HCT116 (cell line): Measurements from ENCODE around the gene DNAL4. TPM values are rescaled to one million over a fixed set of nuclear protein-coding genes. Genes with fewer than 3 reads are reported as not detected.

Source experiments
- ATAC-seq: fragments of 200-7000 bp; cut with Tn5 transposase; 2 replicates; pipeline ENCODE4 v1.9.1; 2020; ENCODE audit warnings: mild to moderate bottlenecking, moderate library complexity
- BruUV-seq: library from RNA; stranded (reverse); fragments of 400-500 nt; replicated peaks from 2 replicates; lab custom pipeline; 2021; lab: Mats Ljungman, UMichigan
- CTCF ChIA-PET: fragments of 300-600 bp; sonication (Branson Sonifier 250); formaldehyde crosslinking; loops from one replicate; lab custom pipeline; 2021; ENCODE audit warnings: antibody characterized with exemption; lab: Charles Lee
- POLR2A ChIA-PET: fragments of 300-600, 350-600 bp; sonication (Branson Sonifier 250); formaldehyde crosslinking; loops from one replicate; lab custom pipeline; 2021; ENCODE audit warnings: antibody characterized with exemption; lab: Charles Lee
- RAD21 ChIA-PET, 2 experiments: fragments of 300-600 bp; sonication (Branson Sonifier 250); formaldehyde crosslinking; loops; one replicate each; lab custom pipeline; 2023; ENCODE audit warnings: low total read pairs in 2 of 2; ENCODE audit not compliant: uncharacterized antibody in 2 of 2, unreplicated experiment in 2 of 2, low non-redundant PET in 1 of 2; lab: Charles Lee
- DNase-seq: peaks from one replicate; pipeline ENCODE4 v3.0.0-alpha.2; 2010; ENCODE audit warnings: low read depth, low spot score
- H2AFZ ChIP-seq: fragments of 200-600 bp; shearing (Covaris generic), sonication (generic); 2 replicates; pipeline ENCODE4 v1.6.1; 2017; ENCODE audit warnings: low read depth, mixed run types, mixed read lengths, antibody characterized with exemption, low read length; ENCODE audit not compliant: poor library complexity, severe bottlenecking
- H3K27ac ChIP-seq: 2 replicates; pipeline ENCODE4 v1.5.1; 2012; ENCODE audit warnings: low read depth, low read length
- H3K27me3 ChIP-seq: fragments of 200-600 bp; sonication (generic); 2 replicates; pipeline ENCODE4 v1.6.1; 2016; ENCODE audit warnings: mixed run types, low read length, mixed read lengths; ENCODE audit not compliant: insufficient read depth
- H3K36me3 ChIP-seq, 2 experiments: fragments of 200-500 bp in 1 of 2; fragments of 200-600 bp in 1 of 2; sonication (Bioruptor generic) in 1 of 2; sonication (generic) in 1 of 2; 2 replicates each; pipeline versions ENCODE4 v1.5.1 to v1.6.1; 2014 to 2016; ENCODE audit warnings: low read length in 2 of 2, inconsistent platforms in 1 of 2, mixed read lengths in 1 of 2, mixed run types in 1 of 2; ENCODE audit not compliant: insufficient read depth in 2 of 2, control insufficient read depth in 1 of 2
- H3K4me1 ChIP-seq, 2 experiments: fragments of 200-600 bp in 1 of 2; sonication (generic) in 1 of 2; 2 replicates each; pipeline versions ENCODE4 v1.5.1 to v1.6.1; 2012 to 2017; ENCODE audit warnings: low read length in 2 of 2, inconsistent platforms in 1 of 2, mild to moderate bottlenecking in 1 of 2, mixed read lengths in 1 of 2, mixed run types in 1 of 2, moderate library complexity in 1 of 2; ENCODE audit not compliant: insufficient read depth in 2 of 2, control insufficient read depth in 1 of 2
- H3K4me2 ChIP-seq: fragments of 200-600 bp; sonication (generic); 2 replicates; pipeline ENCODE4 v1.6.1; 2017; ENCODE audit warnings: mixed run types, low read length, mixed read lengths
- H3K4me3 ChIP-seq, 2 experiments: fragments of 200-600 bp in 1 of 2; sonication (generic) in 1 of 2; replicated peaks in 1 of 2; 2 replicates each; pipeline ENCODE4 v1.5.1; 2011 to 2016; ENCODE audit warnings: low read length in 2 of 2, control low read depth in 1 of 2, low read depth in 1 of 2, mild to moderate bottlenecking in 1 of 2, mixed read lengths in 1 of 2, mixed run types in 1 of 2
- H3K79me2 ChIP-seq: fragments of 200-600 bp; sonication (generic); 2 replicates; pipeline ENCODE4 v1.6.1; 2017; ENCODE audit warnings: mild to moderate bottlenecking, mixed run types, low read length, moderate library complexity, mixed read lengths; ENCODE audit not compliant: insufficient read depth
- H3K9ac ChIP-seq: fragments of 200-600 bp; sonication (generic); 2 replicates; pipeline ENCODE4 v1.6.1; 2016; ENCODE audit warnings: low read length, mixed read lengths
- H3K9me2 ChIP-seq: fragments of 200-600 bp; sonication (generic), shearing (Covaris generic); 2 replicates; pipeline ENCODE4 v1.6.1; 2017; ENCODE audit warnings: mixed run types, mild to moderate bottlenecking, moderate library complexity; ENCODE audit not compliant: insufficient read depth
- H3K9me3 ChIP-seq, 2 experiments: fragments of 200-500 bp in 1 of 2; fragments of 200-600 bp in 1 of 2; sonication (Bioruptor generic) in 1 of 2; sonication (generic) in 1 of 2; 2 replicates each; pipeline ENCODE4 v1.6.1; 2014 to 2017; ENCODE audit warnings: low read length in 2 of 2, mixed read lengths in 2 of 2, inconsistent platforms in 1 of 2, low read depth in 1 of 2, mild to moderate bottlenecking in 1 of 2, mixed run types in 1 of 2, moderate library complexity in 1 of 2; ENCODE audit not compliant: control insufficient read depth in 1 of 2, insufficient read depth in 1 of 2
- H4K20me1 ChIP-seq: fragments of 200-600 bp; sonication (generic), shearing (Covaris generic); 2 replicates; pipeline ENCODE4 v1.6.1; 2017; ENCODE audit warnings: mixed run types, mild to moderate bottlenecking, moderate library complexity; ENCODE audit not compliant: insufficient read depth
- CTCF ChIP-seq, 3 experiments: fragments of 200-600 bp in 1 of 3; sonication (generic) in 1 of 3; IDR thresholded peaks in 2 of 3; conservative IDR thresholded peaks in 1 of 3; 2 replicates each; pipeline ENCODE4 v1.5.1; 2012 to 2017; ENCODE audit warnings: low read depth in 2 of 3, low read length in 2 of 3, antibody characterized with exemption in 1 of 3, borderline replicate concordance in 1 of 3, control low read depth in 1 of 3, mild to moderate bottlenecking in 1 of 3, mixed read lengths in 1 of 3, mixed run types in 1 of 3, moderate library complexity in 1 of 3; ENCODE audit not compliant: insufficient read depth in 1 of 3
- EZH2 ChIP-seq: fragments of 200-600 bp; sonication (generic); IDR thresholded peaks from 2 replicates; pipeline ENCODE4 v1.6.1; 2017; ENCODE audit warnings: antibody characterized with exemption, mixed run types
- POLR2AphosphoS5 ChIP-seq: IDR thresholded peaks from 2 replicates; pipeline ENCODE4 v1.6.1; 2011; ENCODE audit warnings: mild to moderate bottlenecking, low read depth, low read length, moderate library complexity
- RAD21 ChIP-seq: IDR thresholded peaks from 2 replicates; pipeline ENCODE4 v1.6.1; 2012; ENCODE audit warnings: low read depth, mild to moderate bottlenecking
- SP1 ChIP-seq: IDR thresholded peaks from 2 replicates; pipeline ENCODE4 v1.6.1; 2012; ENCODE audit warnings: low read depth
- SRF ChIP-seq: IDR thresholded peaks from 2 replicates; pipeline ENCODE4 v1.6.1; 2012; ENCODE audit warnings: low read depth
- TCF7L2 ChIP-seq: IDR thresholded peaks from 2 replicates; pipeline ENCODE4 v1.7.0; 2011; ENCODE audit warnings: borderline replicate concordance, inconsistent platforms; ENCODE audit not compliant: insufficient read depth, insufficient read length; ENCODE audit errors: extremely low read depth
- YY1 ChIP-seq: IDR thresholded peaks from 2 replicates; pipeline ENCODE4 v1.6.1; 2011; ENCODE audit warnings: low read length, low read depth, moderate library complexity, mild to moderate bottlenecking; ENCODE audit not compliant: insufficient replicate concordance; ENCODE audit errors: extremely low read depth
- ZFX ChIP-seq: fragments of 450-650 bp; IDR thresholded peaks from 2 replicates; pipeline ENCODE4 v1.6.1; 2017
- ZNF274 ChIP-seq: fragments of 200-500 bp; sonication (Bioruptor generic); IDR thresholded peaks from 2 replicates; pipeline ENCODE4 v1.6.1; 2014; ENCODE audit warnings: mild to moderate bottlenecking, low read depth, low read length, inconsistent platforms
- intact Hi-C: fragments of 100-400 bp; cut with micrococcal nuclease; formaldehyde crosslinking; loops from 2 replicates; pipeline ENCODE4 v1.10.0; 2022
- total RNA-seq: library from RNA; stranded (reverse); gene quantifications from one replicate; pipeline ENCODE4 v1.2.1, GENCODE V29; 2021; ENCODE audit not compliant: unreplicated experiment
- TF ChIP-seq, protein P1 (sequence below): IDR thresholded peaks from 2 replicates; pipeline ENCODE4 v1.6.1; 2011; ENCODE audit warnings: mild to moderate bottlenecking, low read length, moderate library complexity; ENCODE audit not compliant: insufficient replicate concordance; ENCODE audit errors: extremely low read depth

DNAL4 gene
- total RNA-seq, 1 experiment from 2014 or later = 18.3 TPM

GRCh38 chr22:38835888-38836301, 42.0 kb upstream of the DNAL4 start:
- Histone ChIP-seq H3K4me2 (peak overlapping the region; percentile 51), H3K27me3 (no peaks in the 10 kb centered on the region), H3K4me1 (peaks cover 10 to 31% of the 10 kb centered on the region in 2 experiments), H4K20me1 (no peaks in the 10 kb centered on the region), H3K4me3 (no peak overlapping the region), H2AFZ (no peak overlapping the region), H3K36me3 (no peaks in the 10 kb centered on the region), H3K9me3 (no peaks in the 10 kb centered on the region), H3K9me2 (no peaks in the 10 kb centered on the region), H3K79me2 (no peaks in the 10 kb centered on the region), H3K27ac (no peak overlapping the region), H3K9ac (no peak overlapping the region)
- intact Hi-C loops = no loop called here
- no TSS peak for BruUV-seq
- DNase-seq (no peak), ATAC-seq (0 out of 2 replicates have a peak, but pooled peaks have one; percentile 17)
- ChIA-PET POLR2A (no interaction called here), CTCF (no interaction called here), RAD21 (no interaction called here)
- TF ChIP-seq RAD21 = no peak
- no peak for TF ChIP-seq YY1
- TF ChIP-seq ZNF274 = no peak
- no peak for TF ChIP-seq SRF
- TF ChIP-seq POLR2AphosphoS5 = no peak
- TF ChIP-seq TCF7L2 = no peak
- no peak for TF ChIP-seq CTCF (IDR thresholded peaks at IDR 0.05 in 2 of 3, conservative IDR thresholded peaks at IDR 0.05 in 1 of 3; ENCODE audit: borderline replicate concordance in 1 of 3, insufficient read depth in 1 of 3, low read depth in 2 of 3, low read length in 2 of 3)
- TF ChIP-seq, protein P1, sequence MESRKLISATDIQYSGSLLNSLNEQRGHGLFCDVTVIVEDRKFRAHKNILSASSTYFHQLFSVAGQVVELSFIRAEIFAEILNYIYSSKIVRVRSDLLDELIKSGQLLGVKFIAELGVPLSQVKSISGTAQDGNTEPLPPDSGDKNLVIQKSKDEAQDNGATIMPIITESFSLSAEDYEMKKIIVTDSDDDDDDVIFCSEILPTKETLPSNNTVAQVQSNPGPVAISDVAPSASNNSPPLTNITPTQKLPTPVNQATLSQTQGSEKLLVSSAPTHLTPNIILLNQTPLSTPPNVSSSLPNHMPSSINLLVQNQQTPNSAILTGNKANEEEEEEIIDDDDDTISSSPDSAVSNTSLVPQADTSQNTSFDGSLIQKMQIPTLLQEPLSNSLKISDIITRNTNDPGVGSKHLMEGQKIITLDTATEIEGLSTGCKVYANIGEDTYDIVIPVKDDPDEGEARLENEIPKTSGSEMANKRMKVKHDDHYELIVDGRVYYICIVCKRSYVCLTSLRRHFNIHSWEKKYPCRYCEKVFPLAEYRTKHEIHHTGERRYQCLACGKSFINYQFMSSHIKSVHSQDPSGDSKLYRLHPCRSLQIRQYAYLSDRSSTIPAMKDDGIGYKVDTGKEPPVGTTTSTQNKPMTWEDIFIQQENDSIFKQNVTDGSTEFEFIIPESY = no peak
- no peak for TF ChIP-seq ZFX
- TF ChIP-seq EZH2 = no peak
- TF ChIP-seq SP1 = no peak
